ENCODE results near the gene PARD3B. TPM values are rescaled to one million over a fixed set of nuclear protein-coding genes. Genes with fewer than 3 reads are reported as not detected.

PARD3B gene
- total and polyA plus RNA-seq, 7 donors: 3.2 to 64.0 (median 42.5) TPM

DNA sequence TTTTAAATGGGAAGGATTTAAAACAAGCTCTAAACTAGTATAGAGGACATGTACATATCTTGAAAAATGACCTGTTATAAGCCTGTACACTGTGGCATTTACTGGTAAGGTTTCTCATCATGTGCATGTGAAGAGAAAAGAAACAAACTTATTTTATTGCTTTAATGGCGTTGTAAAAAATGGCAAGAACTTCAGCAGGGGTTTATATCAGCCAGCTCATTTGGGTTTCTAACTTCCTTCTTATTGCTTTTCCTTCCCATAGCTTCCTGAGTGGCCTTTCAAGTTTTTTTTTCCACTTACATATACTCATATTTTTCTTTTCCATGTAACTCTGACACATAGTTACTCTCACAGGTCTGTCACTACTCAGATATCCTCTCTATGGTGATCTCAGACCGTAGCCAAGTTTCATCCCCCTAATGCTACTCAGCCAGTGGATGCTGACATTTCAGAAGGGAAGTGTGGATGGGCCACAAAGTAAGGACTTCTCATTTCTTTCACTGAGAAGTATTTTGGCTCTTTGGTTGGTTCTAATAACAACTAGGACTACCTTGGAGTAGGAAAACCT lies 198.2 kb downstream of the PARD3B start:
- Histone ChIP-seq H3K27ac (no peak overlapping the region), H3K27me3 (no peaks in the 10 kb centered on the region), H3K9me3 (peaks cover 0 to 5% (median 0%) of the 10 kb centered on the region in 4 donors), H3K4me3 (no peak overlapping the region), H3K4me1 (peaks cover 0 to 12% (median 0%) of the 10 kb centered on the region in 4 donors), H3K36me3 (no peaks in the 10 kb centered on the region)
- 18 to 38% methylated on average over 2 of the region's 2 CpGs for WGBS, 2 donors
- TF ChIP-seq CTCF (IDR thresholded peaks at IDR 0.05): no peak
- no peak for TF ChIP-seq EP300 (IDR thresholded peaks at IDR 0.05)
- no peak for TF ChIP-seq POLR2A (IDR thresholded peaks at IDR 0.05)
- no peak for TF ChIP-seq POLR2AphosphoS5 (IDR thresholded peaks at IDR 0.05)
- DNase-seq: no peak
- intact Hi-C loops (cut with DNase I): no loop called here

- Histone ChIP-seq H3K4me1 (peaks cover 0 to 12% (median 0%) of the 10 kb centered on the region in 4 donors), H3K9me3 (peaks cover 0 to 5% (median 0%) of the 10 kb centered on the region in 4 donors), H3K4me3 (no peak overlapping the region), H3K27me3 (no peaks in the 10 kb centered on the region), H3K36me3 (no peaks in the 10 kb centered on the region), H3K27ac (no peak overlapping the region)
- DNase-seq: no peak
- WGBS, 2 donors: 90 to 93% methylated on average over 2 of the region's 2 CpGs
- no peak for TF ChIP-seq CTCF (IDR thresholded peaks at IDR 0.05)
- no peak for TF ChIP-seq POLR2AphosphoS5 (IDR thresholded peaks at IDR 0.05)
- TF ChIP-seq POLR2A (IDR thresholded peaks at IDR 0.05): no peak
- no peak for TF ChIP-seq EP300 (IDR thresholded peaks at IDR 0.05)
- intact Hi-C loops (cut with DNase I): no loop called here
Observed at GRCh38 chr2:204744506-204744905, 199.2 kb downstream of the PARD3B start.

DNA sequence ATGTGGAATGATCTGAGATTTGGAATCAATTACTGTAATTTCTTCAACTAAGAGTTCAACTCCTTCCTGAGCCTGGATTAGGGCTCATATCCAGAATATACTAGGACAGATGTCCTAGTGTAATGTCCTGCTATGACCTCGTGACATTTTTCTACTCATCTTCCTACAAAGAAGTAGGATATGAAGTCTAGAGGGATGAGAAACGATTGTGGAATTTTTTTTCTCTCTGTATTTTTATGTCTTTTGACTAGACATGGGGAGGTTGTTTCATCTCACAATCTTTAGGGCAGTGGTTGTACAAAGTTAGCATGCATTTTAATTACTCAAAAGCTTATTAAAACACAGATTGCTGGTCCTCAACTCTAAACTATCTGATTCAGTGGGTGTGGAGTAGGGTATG lies 203.0 kb downstream of the PARD3B start:
- intact Hi-C loops (cut with DNase I): no loop called here
- H3K9me3 ChIP-seq: no peaks in the 10 kb centered on the region
- H3K4me1 ChIP-seq: peaks cover 0 to 8% (median 0%) of the 10 kb centered on the region in 4 donors
- WGBS, 2 donors: 82 to 89% methylated on average over 2 of the region's 2 CpGs
- no peaks in the 10 kb centered on the region for H3K36me3 ChIP-seq
- TF ChIP-seq EP300 (IDR thresholded peaks at IDR 0.05) (no peak), POLR2A (IDR thresholded peaks at IDR 0.05) (no peak), POLR2AphosphoS5 (IDR thresholded peaks at IDR 0.05) (no peak), CTCF (IDR thresholded peaks at IDR 0.05) (no peak)
- no peaks in the 10 kb centered on the region for H3K27me3 ChIP-seq
- H3K4me3 ChIP-seq: no peak overlapping the region
- no peak for DNase-seq
- H3K27ac ChIP-seq: no peak overlapping the region

- no peak for DNase-seq
- Histone ChIP-seq H3K9me3 (no peaks in the 10 kb centered on the region), H3K4me1 (peaks cover 0 to 7% (median 2%) of the 10 kb centered on the region in 4 donors), H3K27me3 (no peaks in the 10 kb centered on the region), H3K4me3 (no peak overlapping the region), H3K36me3 (no peaks in the 10 kb centered on the region), H3K27ac (no peak overlapping the region)
- TF ChIP-seq POLR2A (IDR thresholded peaks at IDR 0.05) (no peak), POLR2AphosphoS5 (IDR thresholded peaks at IDR 0.05) (no peak)
- 92 to 97% methylated on average over 3 of the region's 3 CpGs for WGBS, 2 donors
- intact Hi-C loops (cut with DNase I): no loop called here
Observed at GRCh38 chr2:204749319-204749718, 204.0 kb downstream of the PARD3B start.

DNA sequence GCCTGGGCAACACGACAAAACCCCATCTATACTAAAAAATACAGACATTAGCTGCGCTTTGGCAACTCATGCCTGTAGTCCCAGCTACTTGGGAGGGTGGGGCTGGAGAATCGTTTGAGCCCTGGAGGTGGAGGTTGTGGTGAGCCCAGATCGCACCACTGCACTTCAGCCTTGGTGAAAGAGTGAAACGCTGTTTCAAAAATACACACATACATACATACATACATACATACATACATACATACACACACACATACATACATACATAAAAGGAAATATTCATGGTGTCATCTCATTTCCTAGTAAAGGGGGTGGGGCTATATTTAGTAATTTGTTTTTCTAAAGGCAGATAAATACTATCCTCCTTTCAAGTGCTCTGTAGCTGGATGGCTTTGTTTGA lies 205.1 kb downstream of the PARD3B start:
- DNase-seq: no peak
- no peaks in the 10 kb centered on the region for H3K36me3 ChIP-seq
- no peak overlapping the region for H3K27ac ChIP-seq
- WGBS, 2 donors: 88 to 90% methylated on average over 5 of the region's 5 CpGs
- TF ChIP-seq POLR2A (IDR thresholded peaks at IDR 0.05) (no peak), POLR2AphosphoS5 (IDR thresholded peaks at IDR 0.05) (no peak), CTCF (IDR thresholded peaks at IDR 0.05) (no peak), EP300 (IDR thresholded peaks at IDR 0.05) (no peak)
- no peak overlapping the region for H3K4me3 ChIP-seq
- no peaks in the 10 kb centered on the region for H3K9me3 ChIP-seq
- H3K27me3 ChIP-seq: no peaks in the 10 kb centered on the region
- peaks cover 0 to 8% (median 4%) of the 10 kb centered on the region in 4 donors for H3K4me1 ChIP-seq
- intact Hi-C loops (cut with DNase I): no loop called here

All from sigmoid colon (tissue), 7 donors.